HepG2 (cell line): ENCODE results near the gene OTUD7B. TPM values are rescaled to one million over a fixed set of nuclear protein-coding genes. Genes with fewer than 3 reads are reported as not detected.
A peak's percentile ranks its signal among the peaks of the same experiment; 100 is the strongest.

Experiments
- AGO2 ChIP-seq: fragments of 200-400 bp; formaldehyde crosslinking; optimal IDR thresholded peaks from 2 replicates; pipeline ENCODE3; 2017; ENCODE audit warnings: mild to moderate bottlenecking, low read depth, low read length, moderate library complexity
- GABPA ChIP-seq, 2 experiments: IDR thresholded peaks; 2 replicates each; pipeline ENCODE4 v1.6.1; 2011 to 2016; ENCODE audit warnings: low read depth in 2 of 2, low read length in 1 of 2, missing biosample characterization in 1 of 2, missing genetic modification characterization in 1 of 2
- KMT2A ChIP-seq: sonication (generic); formaldehyde crosslinking; IDR thresholded peaks from 2 replicates; pipeline ENCODE4 v1.4.0; 2020; ENCODE audit warnings: missing genetic modification reagents
- NFKB2 ChIP-seq: sonication (generic); formaldehyde crosslinking; IDR thresholded peaks from 2 replicates; pipeline ENCODE4 v1.4.0; 2020; ENCODE audit warnings: missing genetic modification reagents, borderline replicate concordance
- NKX3-1 ChIP-seq: sonication (generic); formaldehyde crosslinking; IDR thresholded peaks from 2 replicates; pipeline ENCODE4 v1.5.0; 2020; ENCODE audit warnings: missing genetic modification reagents
- PAF1 ChIP-seq: IDR thresholded peaks from 2 replicates; pipeline ENCODE4 v1.6.1; 2016; ENCODE audit warnings: missing genetic modification reagents, missing compliant biosample characterization
- ZNF451 ChIP-seq: sonication (generic); formaldehyde crosslinking; IDR thresholded peaks from 2 replicates; pipeline ENCODE4 v1.5.0; 2020; ENCODE audit warnings: mild to moderate bottlenecking, missing genetic modification reagents
- ZNF468 ChIP-seq: sonication (generic); formaldehyde crosslinking; IDR thresholded peaks from 2 replicates; pipeline ENCODE4 v1.8.0; 2022; ENCODE audit warnings: mild to moderate bottlenecking, moderate library complexity, missing genetic modification reagents
- ZNF879 ChIP-seq: sonication (generic); formaldehyde crosslinking; IDR thresholded peaks from 2 replicates; pipeline ENCODE4 v1.8.1; 2023; ENCODE audit warnings: missing genetic modification reagents
- polyA plus RNA-seq, 8 experiments: library from polyadenylated mRNA; depleted of rRNA in 3 of 8; stranded (reverse) in 7 of 8; unstranded in 1 of 8; fragments of >200 nt; fragmentation: Illumina TruSeq in 4 of 8; extraction: Trizol in 4 of 8; gene quantifications; 2 replicates each; pipeline versions ENCODE4 v1.2.1 to v1.2.3, GENCODE V29; 2011 to 2016; ENCODE audit warnings: low read depth in 4 of 8, missing spikeins in 1 of 8, mixed read lengths in 1 of 8; ENCODE audit not compliant: insufficient read depth in 1 of 8
- total RNA-seq, 5 experiments: library from RNA; depleted of rRNA; stranded (reverse); fragments of >200 nt; fragmentation: Illumina TruSeq; extraction: Trizol; gene quantifications; 2 replicates each; pipeline ENCODE4 v1.2.3, GENCODE V29; 2016; ENCODE audit warnings: low read depth in 1 of 5
- TF ChIP-seq, protein P1 (sequence below), 2 experiments: fragments of 450-650 bp in 1 of 2; sonication (generic) in 1 of 2; formaldehyde crosslinking in 1 of 2; IDR thresholded peaks; 2 replicates each; pipeline versions ENCODE4 v1.6.1 to v1.8.0; 2016 to 2022; ENCODE audit warnings: antibody characterized with exemption in 1 of 2, mild to moderate bottlenecking in 1 of 2, missing genetic modification reagents in 1 of 2
- TF ChIP-seq, protein P2 (sequence below): sonication (generic); formaldehyde crosslinking; IDR thresholded peaks from 2 replicates; pipeline ENCODE4 v1.4.0; 2020; ENCODE audit warnings: mild to moderate bottlenecking, low read depth, missing genetic modification reagents
- TF ChIP-seq, protein P3 (sequence below): sonication (generic); formaldehyde crosslinking; IDR thresholded peaks from 2 replicates; pipeline ENCODE4 v1.5.1; 2020; ENCODE audit warnings: missing genetic modification reagents, mild to moderate bottlenecking, borderline replicate concordance
- TF ChIP-seq, protein P4 (sequence below): IDR thresholded peaks from 2 replicates; pipeline ENCODE4 v1.6.1; 2016; ENCODE audit warnings: mild to moderate bottlenecking, missing biosample characterization, missing genetic modification reagents

The OTUD7B gene
- total and polyA plus RNA-seq, 2 of the 13 experiments (the other 11 are each of a cell fraction or from before 2014, with no cell fraction given) = 5.1 to 11.2 TPM

DNA sequence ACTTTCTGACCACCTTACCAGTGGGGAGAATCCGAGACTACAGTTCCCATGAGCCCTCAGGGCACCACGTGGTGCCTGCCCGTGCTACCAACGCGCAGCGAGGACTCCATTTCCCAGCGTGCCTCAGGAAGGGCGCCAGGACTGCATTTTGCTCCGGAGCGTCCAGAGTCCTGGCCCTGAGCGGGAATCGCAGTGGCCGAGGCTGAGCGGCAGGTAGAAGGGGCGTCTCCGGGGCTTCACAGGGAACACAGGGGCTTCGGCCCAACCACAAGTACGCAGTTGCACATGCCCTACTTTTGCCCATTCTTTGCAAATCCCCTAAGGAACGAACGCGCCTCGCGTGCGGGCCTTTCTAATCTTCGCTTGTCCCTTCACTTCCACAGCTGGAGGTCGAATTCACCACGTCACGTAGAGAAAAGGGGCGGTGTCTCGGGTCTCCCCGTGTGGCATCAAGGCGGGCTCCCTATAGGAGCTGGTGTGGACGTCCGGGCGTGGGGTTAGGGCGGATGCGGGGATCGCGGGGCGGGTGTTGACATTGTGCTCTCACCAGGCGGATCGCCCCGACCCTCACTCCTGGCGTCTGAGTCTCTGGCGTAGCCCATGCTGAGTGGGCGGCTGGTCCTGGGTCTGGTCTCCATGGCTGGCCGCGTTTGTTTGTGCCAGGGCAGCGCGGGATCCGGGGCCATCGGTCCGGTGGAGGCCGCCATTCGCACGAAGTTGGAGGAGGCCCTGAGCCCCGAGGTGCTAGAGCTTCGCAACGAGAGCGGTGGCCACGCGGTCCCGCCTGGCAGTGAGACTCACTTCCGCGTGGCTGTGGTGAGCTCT is 110.9 kb downstream of the OTUD7B start, which contains the start of gene BOLA1 (continued):
- TF ChIP-seq, protein P1, sequence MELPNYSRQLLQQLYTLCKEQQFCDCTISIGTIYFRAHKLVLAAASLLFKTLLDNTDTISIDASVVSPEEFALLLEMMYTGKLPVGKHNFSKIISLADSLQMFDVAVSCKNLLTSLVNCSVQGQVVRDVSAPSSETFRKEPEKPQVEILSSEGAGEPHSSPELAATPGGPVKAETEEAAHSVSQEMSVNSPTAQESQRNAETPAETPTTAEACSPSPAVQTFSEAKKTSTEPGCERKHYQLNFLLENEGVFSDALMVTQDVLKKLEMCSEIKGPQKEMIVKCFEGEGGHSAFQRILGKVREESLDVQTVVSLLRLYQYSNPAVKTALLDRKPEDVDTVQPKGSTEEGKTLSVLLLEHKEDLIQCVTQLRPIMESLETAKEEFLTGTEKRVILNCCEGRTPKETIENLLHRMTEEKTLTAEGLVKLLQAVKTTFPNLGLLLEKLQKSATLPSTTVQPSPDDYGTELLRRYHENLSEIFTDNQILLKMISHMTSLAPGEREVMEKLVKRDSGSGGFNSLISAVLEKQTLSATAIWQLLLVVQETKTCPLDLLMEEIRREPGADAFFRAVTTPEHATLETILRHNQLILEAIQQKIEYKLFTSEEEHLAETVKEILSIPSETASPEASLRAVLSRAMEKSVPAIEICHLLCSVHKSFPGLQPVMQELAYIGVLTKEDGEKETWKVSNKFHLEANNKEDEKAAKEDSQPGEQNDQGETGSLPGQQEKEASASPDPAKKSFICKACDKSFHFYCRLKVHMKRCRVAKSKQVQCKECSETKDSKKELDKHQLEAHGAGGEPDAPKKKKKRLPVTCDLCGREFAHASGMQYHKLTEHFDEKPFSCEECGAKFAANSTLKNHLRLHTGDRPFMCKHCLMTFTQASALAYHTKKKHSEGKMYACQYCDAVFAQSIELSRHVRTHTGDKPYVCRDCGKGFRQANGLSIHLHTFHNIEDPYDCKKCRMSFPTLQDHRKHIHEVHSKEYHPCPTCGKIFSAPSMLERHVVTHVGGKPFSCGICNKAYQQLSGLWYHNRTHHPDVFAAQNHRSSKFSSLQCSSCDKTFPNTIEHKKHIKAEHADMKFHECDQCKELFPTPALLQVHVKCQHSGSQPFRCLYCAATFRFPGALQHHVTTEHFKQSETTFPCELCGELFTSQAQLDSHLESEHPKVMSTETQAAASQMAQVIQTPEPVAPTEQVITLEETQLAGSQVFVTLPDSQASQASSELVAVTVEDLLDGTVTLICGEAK (IDR thresholded peaks at IDR 0.05) = no peak
- TF ChIP-seq, protein P1 (CRISPR knock-in tag; IDR thresholded peaks at IDR 0.05) = peak; percentile 60; the same call in 1 of the 2 replicates
- TF ChIP-seq KMT2A (CRISPR knock-in tag) = peak; percentile 40; the same call in 1 of the 2 replicates
- TF ChIP-seq GABPA (IDR thresholded peaks at IDR 0.05; ENCODE audit: low read depth, low read length) = peak; percentile 57; the same call in 1 of the 2 replicates
- peak; percentile 86 for TF ChIP-seq GABPA (CRISPR knock-in tag; IDR thresholded peaks at IDR 0.05; ENCODE audit: low read depth)
- TF ChIP-seq ZNF879 (CRISPR knock-in tag) = no peak
- TF ChIP-seq ZNF468 (CRISPR knock-in tag) = no peak
- no peak for TF ChIP-seq NKX3-1 (CRISPR knock-in tag)
- TF ChIP-seq, protein P2, sequence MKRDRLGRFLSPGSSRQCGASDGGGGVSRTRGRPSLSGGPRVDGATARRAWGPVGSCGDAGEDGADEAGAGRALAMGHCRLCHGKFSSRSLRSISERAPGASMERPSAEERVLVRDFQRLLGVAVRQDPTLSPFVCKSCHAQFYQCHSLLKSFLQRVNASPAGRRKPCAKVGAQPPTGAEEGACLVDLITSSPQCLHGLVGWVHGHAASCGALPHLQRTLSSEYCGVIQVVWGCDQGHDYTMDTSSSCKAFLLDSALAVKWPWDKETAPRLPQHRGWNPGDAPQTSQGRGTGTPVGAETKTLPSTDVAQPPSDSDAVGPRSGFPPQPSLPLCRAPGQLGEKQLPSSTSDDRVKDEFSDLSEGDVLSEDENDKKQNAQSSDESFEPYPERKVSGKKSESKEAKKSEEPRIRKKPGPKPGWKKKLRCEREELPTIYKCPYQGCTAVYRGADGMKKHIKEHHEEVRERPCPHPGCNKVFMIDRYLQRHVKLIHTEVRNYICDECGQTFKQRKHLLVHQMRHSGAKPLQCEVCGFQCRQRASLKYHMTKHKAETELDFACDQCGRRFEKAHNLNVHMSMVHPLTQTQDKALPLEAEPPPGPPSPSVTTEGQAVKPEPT (CRISPR knock-in tag) = no peak
- TF ChIP-seq, protein P3, sequence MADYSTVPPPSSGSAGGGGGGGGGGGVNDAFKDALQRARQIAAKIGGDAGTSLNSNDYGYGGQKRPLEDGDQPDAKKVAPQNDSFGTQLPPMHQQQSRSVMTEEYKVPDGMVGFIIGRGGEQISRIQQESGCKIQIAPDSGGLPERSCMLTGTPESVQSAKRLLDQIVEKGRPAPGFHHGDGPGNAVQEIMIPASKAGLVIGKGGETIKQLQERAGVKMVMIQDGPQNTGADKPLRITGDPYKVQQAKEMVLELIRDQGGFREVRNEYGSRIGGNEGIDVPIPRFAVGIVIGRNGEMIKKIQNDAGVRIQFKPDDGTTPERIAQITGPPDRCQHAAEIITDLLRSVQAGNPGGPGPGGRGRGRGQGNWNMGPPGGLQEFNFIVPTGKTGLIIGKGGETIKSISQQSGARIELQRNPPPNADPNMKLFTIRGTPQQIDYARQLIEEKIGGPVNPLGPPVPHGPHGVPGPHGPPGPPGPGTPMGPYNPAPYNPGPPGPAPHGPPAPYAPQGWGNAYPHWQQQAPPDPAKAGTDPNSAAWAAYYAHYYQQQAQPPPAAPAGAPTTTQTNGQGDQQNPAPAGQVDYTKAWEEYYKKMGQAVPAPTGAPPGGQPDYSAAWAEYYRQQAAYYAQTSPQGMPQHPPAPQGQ (CRISPR knock-in tag) = no peak
- TF ChIP-seq, protein P4, sequence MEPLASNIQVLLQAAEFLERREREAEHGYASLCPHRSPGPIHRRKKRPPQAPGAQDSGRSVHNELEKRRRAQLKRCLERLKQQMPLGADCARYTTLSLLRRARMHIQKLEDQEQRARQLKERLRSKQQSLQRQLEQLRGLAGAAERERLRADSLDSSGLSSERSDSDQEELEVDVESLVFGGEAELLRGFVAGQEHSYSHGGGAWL (CRISPR knock-in tag) = no peak
- TF ChIP-seq ZNF451 (CRISPR knock-in tag) = no peak
- TF ChIP-seq NFKB2 (CRISPR knock-in tag) = no peak
- TF ChIP-seq PAF1 (CRISPR knock-in tag) = no peak
- TF ChIP-seq AGO2 = peak; percentile 61
